GM19468 (cell line): Measurements from ENCODE around the gene NLGN4X.

Source experiments
- ATAC-seq: cut with Tn5 transposase; IDR thresholded peaks from one replicate; pipeline ENCODE4 v1.9.1; 2021; ENCODE audit warnings: mild to moderate bottlenecking, moderate library complexity, moderate number of reproducible peaks; ENCODE audit not compliant: unreplicated experiment; ENCODE audit errors: extremely low read depth

NLGN4X gene

GRCh38 chrX:6163721-6164120 lies 64.9 kb downstream of the NLGN4X start:
- no peak for ATAC-seq

GRCh38 chrX:6159468-6159867 lies 69.2 kb downstream of the NLGN4X start:
- no peak for ATAC-seq

GRCh38 chrX:6151971-6152370 lies 76.7 kb downstream of the NLGN4X start:
- no peak for ATAC-seq

- ATAC-seq, result no peak
Observed at GRCh38 chrX:6149060-6149872, 79.4 kb downstream of the NLGN4X start.

- no peak for ATAC-seq
Observed at GRCh38 chrX:6134255-6134654, 94.4 kb downstream of the NLGN4X start.

GRCh38 chrX:6132970-6133369 lies 95.7 kb downstream of the NLGN4X start:
- no peak for ATAC-seq

GRCh38 chrX:6131287-6131686 lies 97.4 kb downstream of the NLGN4X start:
- no peak for ATAC-seq

GRCh38 chrX:6129195-6129594 lies 99.5 kb downstream of the NLGN4X start:
- ATAC-seq, result no peak

GRCh38 chrX:6120329-6120728 lies 108.3 kb downstream of the NLGN4X start:
- no peak for ATAC-seq

- ATAC-seq, result no peak
Observed at GRCh38 chrX:6095469-6095868, 133.2 kb downstream of the NLGN4X start.

- ATAC-seq, result no peak
Observed at GRCh38 chrX:6074532-6074931, 154.1 kb downstream of the NLGN4X start.

- no peak for ATAC-seq
Observed at GRCh38 chrX:6071731-6072130, 156.9 kb downstream of the NLGN4X start.

- no peak for ATAC-seq
Observed at GRCh38 chrX:6067600-6067999, 161.1 kb downstream of the NLGN4X start.

- no peak for ATAC-seq
Observed at GRCh38 chrX:6053141-6053540, 175.5 kb downstream of the NLGN4X start.

GRCh38 chrX:6052111-6052745 lies 176.4 kb downstream of the NLGN4X start:
- no peak for ATAC-seq

- no peak for ATAC-seq
Observed at GRCh38 chrX:6049132-6049531, 179.5 kb downstream of the NLGN4X start.

GRCh38 chrX:6041630-6042029 lies 187.0 kb downstream of the NLGN4X start:
- ATAC-seq, result no peak

GRCh38 chrX:6029014-6029413 lies 199.7 kb downstream of the NLGN4X start:
- ATAC-seq, result no peak

- ATAC-seq, result no peak
Observed at GRCh38 chrX:6026980-6027379, 201.7 kb downstream of the NLGN4X start.

- ATAC-seq, result no peak
Observed at GRCh38 chrX:6026429-6026828, 202.2 kb downstream of the NLGN4X start.

- no peak for ATAC-seq
Observed at GRCh38 chrX:6024204-6024603, 204.5 kb downstream of the NLGN4X start.
